ENCODE measurements around the gene TEAD3.

- TF ChIP-seq, protein P1, sequence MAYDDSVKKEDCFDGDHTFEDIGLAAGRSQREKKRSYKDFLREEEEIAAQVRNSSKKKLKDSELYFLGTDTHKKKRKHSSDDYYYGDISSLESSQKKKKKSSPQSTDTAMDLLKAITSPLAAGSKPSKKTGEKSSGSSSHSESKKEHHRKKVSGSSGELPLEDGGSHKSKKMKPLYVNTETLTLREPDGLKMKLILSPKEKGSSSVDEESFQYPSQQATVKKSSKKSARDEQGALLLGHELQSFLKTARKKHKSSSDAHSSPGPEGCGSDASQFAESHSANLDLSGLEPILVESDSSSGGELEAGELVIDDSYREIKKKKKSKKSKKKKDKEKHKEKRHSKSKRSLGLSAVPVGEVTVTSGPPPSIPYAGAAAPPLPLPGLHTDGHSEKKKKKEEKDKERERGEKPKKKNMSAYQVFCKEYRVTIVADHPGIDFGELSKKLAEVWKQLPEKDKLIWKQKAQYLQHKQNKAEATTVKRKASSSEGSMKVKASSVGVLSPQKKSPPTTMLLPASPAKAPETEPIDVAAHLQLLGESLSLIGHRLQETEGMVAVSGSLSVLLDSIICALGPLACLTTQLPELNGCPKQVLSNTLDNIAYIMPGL (CRISPR knock-in tag; IDR thresholded peaks at IDR 0.05), result no peak
- TF ChIP-seq CREM (CRISPR knock-in tag; IDR thresholded peaks at IDR 0.05) (no peak), ATF3 (CRISPR knock-in tag; conservative IDR thresholded peaks at IDR 0.05) (no peak), NFE2L1 (CRISPR knock-in tag; IDR thresholded peaks at IDR 0.05) (no peak), ZNF416 (CRISPR knock-in tag; IDR thresholded peaks at IDR 0.05) (no peak), NR3C1 (CRISPR knock-in tag; conservative IDR thresholded peaks at IDR 0.05; ENCODE audit: low read depth) (no peak), TEAD1 (CRISPR knock-in tag; IDR thresholded peaks at IDR 0.05) (no peak), ETV6 (CRISPR knock-in tag; IDR thresholded peaks at IDR 0.05) (no peak), GRHL2 (CRISPR knock-in tag; IDR thresholded peaks at IDR 0.05; ENCODE audit: insufficient replicate concordance, severe bottlenecking) (no peak), ATF2 (CRISPR knock-in tag; IDR thresholded peaks at IDR 0.05; ENCODE audit: borderline replicate concordance, low read depth) (no peak), ZNF219 (CRISPR knock-in tag; IDR thresholded peaks at IDR 0.05; ENCODE audit: borderline replicate concordance) (no peak)
- TF ChIP-seq, protein P2, sequence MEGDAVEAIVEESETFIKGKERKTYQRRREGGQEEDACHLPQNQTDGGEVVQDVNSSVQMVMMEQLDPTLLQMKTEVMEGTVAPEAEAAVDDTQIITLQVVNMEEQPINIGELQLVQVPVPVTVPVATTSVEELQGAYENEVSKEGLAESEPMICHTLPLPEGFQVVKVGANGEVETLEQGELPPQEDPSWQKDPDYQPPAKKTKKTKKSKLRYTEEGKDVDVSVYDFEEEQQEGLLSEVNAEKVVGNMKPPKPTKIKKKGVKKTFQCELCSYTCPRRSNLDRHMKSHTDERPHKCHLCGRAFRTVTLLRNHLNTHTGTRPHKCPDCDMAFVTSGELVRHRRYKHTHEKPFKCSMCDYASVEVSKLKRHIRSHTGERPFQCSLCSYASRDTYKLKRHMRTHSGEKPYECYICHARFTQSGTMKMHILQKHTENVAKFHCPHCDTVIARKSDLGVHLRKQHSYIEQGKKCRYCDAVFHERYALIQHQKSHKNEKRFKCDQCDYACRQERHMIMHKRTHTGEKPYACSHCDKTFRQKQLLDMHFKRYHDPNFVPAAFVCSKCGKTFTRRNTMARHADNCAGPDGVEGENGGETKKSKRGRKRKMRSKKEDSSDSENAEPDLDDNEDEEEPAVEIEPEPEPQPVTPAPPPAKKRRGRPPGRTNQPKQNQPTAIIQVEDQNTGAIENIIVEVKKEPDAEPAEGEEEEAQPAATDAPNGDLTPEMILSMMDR (IDR thresholded peaks at IDR 0.05), result no peak
- TF ChIP-seq, protein P3, sequence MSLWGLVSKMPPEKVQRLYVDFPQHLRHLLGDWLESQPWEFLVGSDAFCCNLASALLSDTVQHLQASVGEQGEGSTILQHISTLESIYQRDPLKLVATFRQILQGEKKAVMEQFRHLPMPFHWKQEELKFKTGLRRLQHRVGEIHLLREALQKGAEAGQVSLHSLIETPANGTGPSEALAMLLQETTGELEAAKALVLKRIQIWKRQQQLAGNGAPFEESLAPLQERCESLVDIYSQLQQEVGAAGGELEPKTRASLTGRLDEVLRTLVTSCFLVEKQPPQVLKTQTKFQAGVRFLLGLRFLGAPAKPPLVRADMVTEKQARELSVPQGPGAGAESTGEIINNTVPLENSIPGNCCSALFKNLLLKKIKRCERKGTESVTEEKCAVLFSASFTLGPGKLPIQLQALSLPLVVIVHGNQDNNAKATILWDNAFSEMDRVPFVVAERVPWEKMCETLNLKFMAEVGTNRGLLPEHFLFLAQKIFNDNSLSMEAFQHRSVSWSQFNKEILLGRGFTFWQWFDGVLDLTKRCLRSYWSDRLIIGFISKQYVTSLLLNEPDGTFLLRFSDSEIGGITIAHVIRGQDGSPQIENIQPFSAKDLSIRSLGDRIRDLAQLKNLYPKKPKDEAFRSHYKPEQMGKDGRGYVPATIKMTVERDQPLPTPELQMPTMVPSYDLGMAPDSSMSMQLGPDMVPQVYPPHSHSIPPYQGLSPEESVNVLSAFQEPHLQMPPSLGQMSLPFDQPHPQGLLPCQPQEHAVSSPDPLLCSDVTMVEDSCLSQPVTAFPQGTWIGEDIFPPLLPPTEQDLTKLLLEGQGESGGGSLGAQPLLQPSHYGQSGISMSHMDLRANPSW (CRISPR knock-in tag; conservative IDR thresholded peaks at IDR 0.05; ENCODE audit: low read depth), result no peak
Measured at GRCh38 chr6:35487658-35488516, 9.0 kb downstream of the TEAD3 start.

All from WTC11 (cell line).